ENCODE data around the gene TTC34.

GRCh38 chr1:2594001-2594640 is 207.4 kb downstream of the TTC34 start:
- TF ChIP-seq CTCF (conservative IDR thresholded peaks at IDR 0.05; ENCODE audit: low read depth, low read length): no peak
- no peak for TF ChIP-seq CEBPB (IDR thresholded peaks at IDR 0.05; ENCODE audit: low read depth, low read length)
- no peak for TF ChIP-seq FOS (IDR thresholded peaks at IDR 0.05; ENCODE audit: low read depth, low read length)
- TF ChIP-seq RAD21 (IDR thresholded peaks at IDR 0.05; ENCODE audit: low read length): no peak
